C4-2B (cell line): ENCODE results near the gene IQSEC1.

Experiments
- H3K27ac ChIP-seq: fragments of 450-650 bp; 2 replicates; pipeline ENCODE4 v1.5.1; 2017
- CTCF ChIP-seq: fragments of 450-650 bp; conservative IDR thresholded peaks from 2 replicates; pipeline ENCODE4 v1.5.1; 2017; ENCODE audit warnings: mild to moderate bottlenecking
- ZFX ChIP-seq: fragments of 450-650 bp; IDR thresholded peaks from 2 replicates; pipeline ENCODE4 v1.6.1; 2017

Gene IQSEC1

GRCh38 chr3:12953201-12953995 lies 119.8 kb downstream of the IQSEC1 start:
- H3K27ac ChIP-seq, result no peak overlapping the region
- TF ChIP-seq CTCF, result no peak
- no peak for TF ChIP-seq ZFX

GRCh38 chr3:12952343-12953200 lies 120.7 kb downstream of the IQSEC1 start:
- no peak for TF ChIP-seq ZFX
- no peak for TF ChIP-seq CTCF
- no peak overlapping the region for H3K27ac ChIP-seq

GRCh38 chr3:12948891-12949711 lies 124.1 kb downstream of the IQSEC1 start:
- no peak for TF ChIP-seq CTCF
- TF ChIP-seq ZFX, result no peak
- H3K27ac ChIP-seq, result no peak overlapping the region

GRCh38 chr3:12948371-12948770 lies 124.9 kb downstream of the IQSEC1 start:
- H3K27ac ChIP-seq, result no peak overlapping the region
- no peak for TF ChIP-seq CTCF
- no peak for TF ChIP-seq ZFX

GRCh38 chr3:12947504-12948369 lies 125.5 kb downstream of the IQSEC1 start:
- H3K27ac ChIP-seq, result no peak overlapping the region
- no peak for TF ChIP-seq ZFX
- no peak for TF ChIP-seq CTCF

- TF ChIP-seq ZFX (no peak), CTCF (no peak)
- H3K27ac ChIP-seq, result no peak overlapping the region
These were observed 126.4 kb downstream of the IQSEC1 start for GRCh38 chr3:12946649-12947316.
